GM21717 (cell line): ENCODE measurements around the gene EYA2.

Source experiments
- ATAC-seq: cut with Tn5 transposase; IDR thresholded peaks from one replicate; pipeline ENCODE4 v1.9.1; 2021; ENCODE audit warnings: mild to moderate bottlenecking, moderate library complexity; ENCODE audit not compliant: unreplicated experiment

The EYA2 gene

GRCh38 chr20:46999801-47000465, 105.3 kb downstream of the EYA2 start:
- ATAC-seq, result no peak

DNA sequence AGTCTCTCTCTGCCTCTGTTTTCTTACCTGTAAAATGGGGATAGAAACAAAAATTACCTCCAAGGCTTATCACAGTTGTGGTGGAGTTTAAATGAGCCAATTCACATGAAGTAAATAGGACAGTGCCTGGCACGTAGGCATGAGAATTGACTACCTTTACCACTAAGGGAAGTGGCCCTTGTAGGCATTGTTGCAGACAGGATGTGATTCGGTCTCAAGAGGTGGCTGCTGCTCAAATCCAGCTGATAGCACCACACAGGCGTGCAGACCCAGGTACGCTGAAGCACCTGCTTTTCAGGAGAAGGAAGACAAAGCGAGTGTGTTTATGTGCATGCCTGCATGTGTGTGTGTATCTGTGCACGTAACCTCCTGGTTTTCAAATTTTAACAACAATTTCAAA, 108.6 kb downstream of the EYA2 start:
- ATAC-seq, result no peak

GRCh38 chr20:47004179-47004578, 109.5 kb downstream of the EYA2 start:
- no peak for ATAC-seq

- ATAC-seq, result no peak
Observed at GRCh38 chr20:47007826-47008655, 113.4 kb downstream of the EYA2 start.

DNA sequence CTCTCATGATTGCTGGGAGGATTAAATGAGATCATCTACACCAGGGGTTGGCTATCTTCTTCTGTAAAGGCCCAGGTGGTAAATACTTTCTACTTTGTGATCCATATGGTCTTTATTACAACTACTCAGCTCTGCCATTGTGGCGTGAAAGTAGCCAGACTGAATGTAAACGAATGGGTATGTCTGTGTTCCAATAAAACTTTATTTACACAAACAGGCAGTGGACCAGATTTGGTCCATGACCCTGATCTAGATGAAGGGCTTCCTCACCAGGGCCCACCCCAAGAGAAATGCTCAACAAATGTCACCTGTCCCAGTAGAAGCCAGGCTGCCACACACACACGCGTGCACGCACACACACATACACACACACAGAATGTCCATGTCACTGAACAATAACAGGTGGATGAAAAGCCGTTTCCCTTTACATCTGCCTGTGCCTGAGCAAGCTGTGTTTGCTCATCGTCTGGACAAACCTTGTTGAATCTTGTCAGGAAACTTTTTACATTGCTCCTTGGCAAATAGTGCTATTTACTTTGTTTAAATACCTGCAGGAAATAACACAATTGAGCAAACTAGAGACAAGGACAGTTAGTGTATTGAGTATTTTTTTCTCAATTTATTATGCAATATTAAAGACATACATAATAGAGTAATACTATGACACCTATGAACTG, 114.3 kb downstream of the EYA2 start:
- ATAC-seq, result no peak

GRCh38 chr20:47009784-47010183, 115.1 kb downstream of the EYA2 start:
- no peak for ATAC-seq

DNA sequence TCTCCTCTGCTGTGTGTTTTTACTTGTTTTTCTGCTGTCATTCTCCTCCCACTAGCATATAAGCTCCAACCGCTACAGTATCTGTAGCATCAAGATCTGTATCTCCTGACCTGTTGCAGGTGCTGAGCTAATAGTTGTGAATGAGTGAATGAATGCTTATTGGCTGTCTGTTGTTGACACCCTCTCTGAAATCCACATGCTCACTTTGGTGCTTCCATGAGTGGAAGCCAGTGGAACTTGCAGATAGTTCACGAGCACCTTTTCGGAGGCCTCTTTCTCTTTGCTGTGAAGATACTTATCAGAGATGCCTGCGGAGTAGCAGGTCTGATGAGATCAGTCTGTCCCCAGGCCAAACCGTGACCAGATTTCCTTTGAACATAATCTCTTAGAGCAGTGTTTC, 117.3 kb downstream of the EYA2 start:
- no peak for ATAC-seq

- no peak for ATAC-seq
Observed at GRCh38 chr20:47013606-47014005, 119.0 kb downstream of the EYA2 start.

GRCh38 chr20:47016068-47016664, 121.5 kb downstream of the EYA2 start:
- ATAC-seq, result no peak

GRCh38 chr20:47018381-47018780, 123.7 kb downstream of the EYA2 start:
- ATAC-seq, result no peak

GRCh38 chr20:47019121-47019824, 124.6 kb downstream of the EYA2 start:
- ATAC-seq, result no peak

DNA sequence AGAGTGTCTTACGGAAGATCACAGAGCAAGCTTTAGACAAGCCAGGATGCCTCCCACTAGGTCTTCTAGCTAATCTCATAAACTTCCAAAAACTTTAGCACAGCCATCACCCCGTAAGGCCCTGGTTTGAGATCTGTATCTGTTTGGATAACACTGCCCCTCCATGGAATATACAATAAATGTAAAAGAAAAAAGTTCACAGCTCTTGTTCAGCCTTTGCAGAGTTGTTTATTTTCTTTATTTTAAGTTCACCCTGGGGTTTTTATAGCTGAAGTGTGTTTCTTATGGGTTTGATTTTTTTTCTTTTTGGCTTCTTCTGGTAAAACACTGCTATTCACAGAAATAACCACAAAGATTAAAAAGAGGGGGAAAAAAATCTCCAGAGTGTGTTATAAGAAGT, 125.6 kb downstream of the EYA2 start:
- no peak for ATAC-seq

GRCh38 chr20:47021850-47022249, 127.2 kb downstream of the EYA2 start:
- no peak for ATAC-seq

DNA sequence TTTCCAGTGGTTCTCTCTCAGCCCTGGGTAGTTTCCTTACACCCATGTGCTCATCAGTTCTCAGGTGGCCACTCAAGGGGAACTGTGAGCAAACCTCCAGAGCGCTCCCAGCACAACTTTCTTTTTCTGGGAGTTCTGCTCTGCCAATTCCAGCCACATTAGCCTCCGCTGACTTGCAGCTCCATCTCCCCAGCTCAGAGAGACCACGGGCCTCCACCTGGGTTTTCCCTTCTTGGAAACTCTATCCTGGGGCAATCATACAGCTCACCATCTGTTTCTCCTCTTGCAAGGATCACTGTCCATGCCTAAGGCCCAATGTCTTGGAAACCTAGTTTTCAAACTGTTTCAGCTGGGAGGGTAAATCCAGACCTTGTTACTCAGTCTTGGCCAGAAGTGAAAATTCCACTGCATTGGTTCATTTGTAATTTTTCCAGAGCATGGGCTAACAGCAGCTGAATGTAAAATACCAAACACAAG, 129.9 kb downstream of the EYA2 start:
- no peak for ATAC-seq

GRCh38 chr20:47027042-47027441, 132.4 kb downstream of the EYA2 start:
- no peak for ATAC-seq

GRCh38 chr20:47027456-47027855, 132.8 kb downstream of the EYA2 start:
- no peak for ATAC-seq

DNA sequence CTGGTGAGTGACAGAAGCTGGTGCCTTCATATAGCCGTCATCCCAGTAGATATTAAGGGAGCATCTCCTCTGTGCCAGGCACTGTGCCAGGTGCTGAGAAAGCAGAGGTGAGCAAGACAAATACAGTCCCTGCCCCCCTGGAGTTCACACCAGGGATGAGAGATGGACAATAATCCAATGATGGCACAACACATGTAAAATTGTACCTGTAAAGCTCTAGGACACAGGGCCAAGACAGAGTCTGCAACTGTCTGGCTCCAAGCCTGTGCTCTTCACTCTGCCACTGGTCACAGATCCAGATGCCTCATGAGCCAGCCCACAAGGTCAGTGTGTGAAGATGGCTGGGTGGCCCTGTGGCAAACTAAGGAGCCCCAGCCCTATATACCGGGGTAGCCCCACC, 133.8 kb downstream of the EYA2 start:
- no peak for ATAC-seq

GRCh38 chr20:47029845-47030244, 135.2 kb downstream of the EYA2 start:
- no peak for ATAC-seq

DNA sequence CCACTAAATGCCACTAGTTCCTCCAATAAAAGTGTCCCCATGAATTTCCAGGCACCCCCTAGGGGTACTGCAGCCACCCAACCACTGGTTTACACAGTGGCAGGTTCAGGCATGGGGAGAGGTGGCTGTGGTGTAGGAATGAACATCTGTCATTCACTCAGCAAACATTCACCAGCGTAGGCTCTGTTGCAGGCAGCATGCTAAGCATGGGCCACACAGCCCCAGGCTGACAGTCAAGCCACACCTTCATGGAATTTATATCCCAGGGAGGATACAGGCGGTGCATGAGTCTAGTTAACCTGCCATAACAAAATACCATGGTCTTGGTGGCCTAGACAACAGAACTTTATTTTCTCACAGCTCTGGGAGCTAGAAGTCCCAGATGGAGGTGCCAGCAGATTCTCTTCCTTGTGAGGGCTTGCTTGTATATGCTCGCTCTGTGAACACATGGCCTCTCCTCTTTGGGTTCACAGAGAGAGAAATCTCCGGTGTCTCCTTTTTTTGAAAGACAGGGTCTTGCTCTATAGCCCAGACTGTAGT, 135.7 kb downstream of the EYA2 start:
- ATAC-seq, result no peak

GRCh38 chr20:47031004-47031403, 136.4 kb downstream of the EYA2 start:
- ATAC-seq, result no peak
